Stimulated activated CD8-positive, alpha-beta memory T cell treated with anti-CD3 and anti-CD28 coated beads, Interleukin-4, amount 100 ng/mL, for 4 hours (primary cell): ENCODE measurements around the gene DHRS7.

ENCODE experiments used
- DNase-seq, 2 donors: peaks; one replicate each; pipeline ENCODE4 v3.0.0-alpha.2; 2020; ENCODE audit warnings: low read depth in 2 of 2, low spot score in 1 of 2

Gene DHRS7

GRCh38 chr14:60184905-60185555 lies 19.8 kb upstream of the DHRS7 start:
- no peak for DNase-seq

DNA sequence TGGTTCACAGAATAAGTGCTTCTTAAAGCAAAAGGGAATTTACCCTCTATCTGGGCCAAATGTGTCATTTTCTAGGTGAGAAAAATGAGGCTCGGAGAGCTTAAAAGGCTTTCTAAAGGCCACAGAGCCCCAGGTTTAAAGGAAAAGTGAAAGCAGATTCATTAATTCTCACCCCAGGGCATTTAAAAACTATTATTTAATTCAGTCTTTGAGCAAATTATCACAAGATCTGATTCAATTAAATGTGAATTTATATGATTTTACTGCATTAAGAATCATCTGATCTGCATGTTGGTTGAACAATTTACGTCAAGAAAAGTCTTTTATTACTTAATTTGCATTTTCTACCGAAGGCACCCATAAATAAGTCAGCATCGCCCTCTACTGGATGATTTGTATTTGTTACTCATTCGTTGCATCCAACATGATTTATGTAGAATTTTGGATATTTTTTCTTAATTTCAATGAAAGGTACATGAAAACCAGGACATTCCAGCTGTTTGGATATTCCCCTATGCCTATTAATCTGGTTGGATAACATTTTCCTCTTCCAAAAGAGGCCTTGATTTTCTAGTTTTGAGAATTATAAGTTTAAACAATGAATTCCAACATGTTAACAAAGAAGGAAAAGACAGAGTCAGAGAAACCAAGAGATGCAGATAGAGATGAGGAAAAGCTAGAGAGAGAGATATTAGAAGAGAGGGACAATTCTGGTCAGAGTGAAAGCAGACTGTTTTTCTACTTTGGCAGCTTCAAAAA lies 19.1 kb upstream of the DHRS7 start:
- DNase-seq, result no peak

- no peak for DNase-seq
Observed at GRCh38 chr14:60183741-60184140, 18.5 kb upstream of the DHRS7 start.

GRCh38 chr14:60183138-60183537 lies 17.9 kb upstream of the DHRS7 start:
- DNase-seq, result no peak

DNA sequence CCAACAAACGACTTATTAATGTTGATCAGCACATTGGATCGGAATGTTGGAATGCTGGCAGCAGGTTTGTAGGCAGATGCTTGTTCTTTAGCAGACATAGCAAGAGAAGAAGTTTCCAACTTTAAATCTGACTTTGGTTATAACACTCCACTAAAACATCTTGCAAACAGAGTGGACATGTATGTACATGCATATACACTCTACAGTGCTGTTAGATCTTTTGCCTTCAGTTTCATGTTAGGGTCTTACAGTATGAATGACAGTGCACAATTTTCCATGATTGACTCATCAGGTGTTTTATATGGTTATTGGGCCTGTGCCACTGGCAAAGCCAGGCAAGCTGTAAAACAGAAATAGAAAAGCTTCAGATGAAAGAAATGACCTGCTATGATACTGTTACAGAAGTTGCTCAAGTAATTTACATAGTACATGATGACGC lies 14.3 kb upstream of the DHRS7 start:
- DNase-seq, result no peak

DNA sequence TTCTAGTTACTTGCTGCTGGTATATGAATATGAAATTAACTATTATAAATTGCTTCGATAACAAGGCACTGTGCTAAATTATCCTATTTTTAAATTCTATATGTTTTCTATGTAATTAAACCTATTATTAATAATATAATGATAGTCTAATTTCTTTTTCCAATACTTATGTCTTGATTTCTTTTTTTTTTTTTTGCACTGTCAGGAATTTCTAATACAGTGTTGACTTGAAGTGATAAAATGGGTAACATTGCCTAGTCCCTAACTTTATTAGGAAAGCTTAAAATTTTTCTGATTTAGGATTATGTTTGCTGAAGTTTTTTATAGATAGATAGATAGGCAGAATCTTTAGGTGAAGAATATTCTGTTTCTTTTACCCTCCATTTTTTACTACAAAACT lies 13.6 kb upstream of the DHRS7 start:
- DNase-seq, result no peak

DNA sequence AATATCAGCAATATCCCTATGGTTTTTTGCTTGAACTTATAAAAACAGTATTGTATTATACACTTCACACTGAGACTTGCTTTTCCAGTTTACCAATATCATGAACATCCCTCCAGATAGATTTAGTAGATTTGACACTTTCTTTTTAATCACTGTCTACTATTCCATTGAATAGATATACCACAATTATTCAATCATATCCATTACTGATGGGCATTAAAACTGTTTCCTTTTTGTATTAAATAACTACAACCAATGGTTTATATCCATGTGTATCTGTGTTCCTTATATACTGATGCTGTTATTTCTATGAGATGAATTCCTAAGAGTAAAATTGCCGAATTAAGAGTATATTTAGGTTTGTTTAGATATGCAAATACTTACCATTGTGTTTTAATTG lies 13.0 kb upstream of the DHRS7 start:
- no peak for DNase-seq

DNA sequence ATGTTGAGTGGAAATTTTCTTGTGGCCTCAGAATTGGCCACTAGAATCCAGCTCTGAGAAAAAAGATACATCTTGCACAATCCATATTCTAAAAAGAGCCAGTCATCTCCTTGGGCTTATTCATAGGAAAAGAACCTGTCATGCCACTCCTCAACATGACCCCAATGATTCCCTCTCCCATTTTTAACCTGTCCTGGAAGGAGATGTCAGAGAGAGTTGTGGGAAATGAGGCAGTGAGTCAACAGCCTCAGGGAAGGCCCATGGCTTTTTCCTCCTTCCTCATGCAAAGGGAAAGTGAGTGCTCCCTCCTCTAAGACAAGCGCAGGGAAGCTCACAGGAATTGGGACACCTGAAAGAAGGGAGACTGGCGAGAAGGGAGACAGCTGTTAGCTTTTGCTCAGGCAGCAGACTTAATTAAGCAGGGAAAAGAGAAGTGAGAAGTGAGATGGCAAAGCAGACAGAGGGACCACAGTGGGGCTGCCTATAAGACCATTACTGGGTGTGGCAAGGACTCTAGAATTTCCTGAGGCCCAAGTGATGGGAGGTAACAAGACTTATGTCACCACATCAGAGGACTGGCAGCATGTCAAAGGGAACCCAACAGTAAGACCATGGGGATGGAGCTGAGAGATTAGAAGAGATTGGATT lies 10.2 kb upstream of the DHRS7 start:
- no peak for DNase-seq

DNA sequence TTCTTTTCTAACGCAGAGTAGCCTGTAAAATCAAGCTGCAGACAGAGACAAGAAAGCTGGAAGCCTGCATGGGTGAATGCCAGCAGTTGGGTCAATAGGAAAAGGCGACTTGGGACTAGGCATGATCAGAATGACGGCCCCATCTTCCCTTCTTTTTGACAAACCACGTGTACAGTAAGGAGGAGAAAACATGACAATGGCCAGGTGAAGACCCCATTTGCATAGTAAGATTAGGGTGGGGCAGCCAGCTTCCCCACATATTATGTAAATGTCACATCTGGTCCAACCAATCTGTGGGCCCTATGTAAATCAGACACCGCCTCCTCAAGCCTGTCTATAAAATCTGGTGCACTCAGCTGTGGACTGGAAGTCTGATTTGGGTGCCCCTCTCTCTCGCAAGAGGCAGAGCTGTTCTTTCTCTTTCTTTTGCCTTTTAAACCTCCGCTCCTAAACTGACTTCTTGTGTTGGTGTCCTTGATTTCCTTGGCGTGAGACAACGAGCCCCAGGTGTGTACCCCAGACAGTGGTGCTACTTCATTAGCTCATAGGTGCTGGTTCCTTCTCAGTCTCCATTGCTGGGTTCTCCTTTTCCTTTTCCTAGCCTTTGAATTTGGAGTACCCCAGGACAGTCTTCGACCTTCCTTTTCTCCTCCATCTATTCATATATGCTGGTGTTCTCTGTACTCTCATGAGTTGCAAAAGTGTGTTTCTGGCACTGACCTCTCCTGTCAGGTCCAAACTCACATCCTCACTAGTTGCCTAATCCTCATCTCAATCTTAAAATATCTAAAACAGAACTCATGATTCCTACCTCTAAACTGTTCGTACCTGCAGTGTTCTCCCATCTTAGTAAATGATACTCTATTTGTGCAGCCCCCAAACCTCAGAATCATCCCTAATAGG lies 9.4 kb upstream of the DHRS7 start:
- no peak for DNase-seq

- DNase-seq, result no peak
Observed at GRCh38 chr14:60171690-60172089, 6.5 kb upstream of the DHRS7 start.

DNA sequence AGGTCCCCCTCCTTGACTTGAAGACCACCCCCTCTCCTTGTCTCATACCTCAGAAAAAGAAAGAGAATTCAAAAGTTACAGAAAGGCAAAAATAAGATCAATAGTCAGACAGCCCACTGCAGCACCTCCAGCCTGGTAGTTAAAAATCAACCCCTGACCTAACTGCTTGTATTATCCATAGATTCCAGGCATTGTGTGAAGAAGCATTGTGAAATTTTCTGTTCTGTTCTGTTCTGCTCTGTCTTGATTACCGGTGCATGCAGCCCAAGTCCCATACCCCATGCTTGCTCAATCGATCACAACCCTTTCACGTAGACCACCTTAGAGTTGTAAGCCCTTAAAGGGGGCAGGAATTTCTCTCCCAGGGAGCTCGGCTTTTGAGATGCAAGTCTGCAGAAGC lies 5.8 kb upstream of the DHRS7 start:
- no peak for DNase-seq

GRCh38 chr14:60169722-60170121 lies 4.5 kb upstream of the DHRS7 start:
- no peak for DNase-seq

GRCh38 chr14:60166142-60166541 lies 944 bp upstream of the DHRS7 start:
- DNase-seq, result no peak

DNA sequence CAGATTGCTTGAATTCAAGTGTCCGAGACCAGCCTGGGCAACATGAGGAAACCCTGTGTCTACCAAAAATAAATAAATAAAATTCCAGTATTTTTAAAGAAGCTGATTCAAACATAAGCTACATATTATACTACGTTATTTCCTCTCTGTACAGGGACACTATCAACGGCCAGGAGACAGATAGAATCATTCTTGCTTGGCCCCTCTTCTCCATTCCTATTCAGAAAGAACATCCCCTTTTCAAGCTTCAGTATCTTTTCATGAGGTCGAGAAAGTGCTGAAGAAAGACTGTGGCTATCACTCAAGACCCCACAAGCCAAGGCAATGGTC lies 314 bp upstream of the DHRS7 start:
- no peak for DNase-seq

GRCh38 chr14:60164404-60164711 lies 840 bp downstream of the DHRS7 start:
- DNase-seq, result no peak

GRCh38 chr14:60163693-60164092 lies 1.5 kb downstream of the DHRS7 start:
- DNase-seq, result no peak

DNA sequence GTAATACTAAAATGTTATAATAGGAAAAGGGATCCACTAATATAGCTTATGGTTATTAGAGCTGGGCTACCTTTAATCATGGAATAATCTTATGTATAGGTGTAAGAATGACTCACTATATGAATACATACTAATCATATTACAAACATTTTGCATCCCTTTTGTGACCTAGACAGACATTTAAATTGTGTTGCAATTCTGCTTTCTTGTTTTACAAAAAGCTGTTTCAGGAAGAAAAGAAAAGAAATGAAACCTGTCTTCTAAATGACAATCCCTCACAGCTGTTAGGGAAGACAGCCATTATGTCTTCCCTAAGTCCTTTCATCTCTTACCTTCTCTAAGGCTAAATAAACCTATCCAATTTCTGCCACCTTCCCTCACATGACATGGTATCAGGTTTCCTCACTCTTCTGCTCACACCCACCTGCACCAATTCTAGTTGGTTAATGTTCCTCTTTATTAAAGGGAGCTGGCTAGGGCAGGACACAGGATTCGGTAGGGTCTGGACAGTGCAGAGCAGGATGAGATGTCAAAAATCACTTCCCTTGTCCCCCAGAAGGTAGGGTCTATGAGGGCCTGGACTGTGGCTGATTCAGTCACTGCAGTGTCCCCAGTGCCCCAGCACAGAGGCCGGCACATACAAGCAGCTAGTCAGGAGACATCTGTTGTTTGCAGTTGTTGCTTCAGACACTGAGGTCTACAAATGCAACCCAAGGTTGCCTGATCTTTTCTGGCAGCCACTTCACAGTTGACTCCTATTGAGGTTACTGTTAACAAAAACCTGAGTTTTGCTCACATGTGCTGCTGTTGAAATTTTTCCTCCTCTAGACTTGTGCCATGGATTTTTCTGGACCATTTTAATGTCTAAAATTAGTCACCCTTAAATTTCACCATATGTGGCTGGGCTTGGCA lies 3.7 kb downstream of the DHRS7 start:
- no peak for DNase-seq

DNA sequence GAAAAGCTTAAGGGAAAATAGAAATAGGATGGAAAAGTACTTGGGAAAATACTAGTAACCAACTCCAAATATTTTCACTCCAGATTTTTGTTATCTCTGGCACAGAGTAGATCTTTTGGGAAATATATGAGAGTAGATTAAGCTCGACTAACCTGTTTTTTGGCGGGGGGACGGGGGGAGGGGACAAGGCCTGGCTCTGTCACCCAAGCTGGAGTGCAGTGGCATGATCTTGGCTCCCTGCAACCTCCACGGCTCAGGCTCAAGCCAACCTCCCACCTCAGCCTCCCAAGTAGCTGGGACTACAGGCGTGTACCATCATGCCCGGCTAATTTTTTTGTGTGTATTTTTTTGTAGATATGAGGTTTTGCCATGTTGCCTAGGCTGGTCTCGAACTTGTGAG lies 4.8 kb downstream of the DHRS7 start:
- no peak for DNase-seq

DNA sequence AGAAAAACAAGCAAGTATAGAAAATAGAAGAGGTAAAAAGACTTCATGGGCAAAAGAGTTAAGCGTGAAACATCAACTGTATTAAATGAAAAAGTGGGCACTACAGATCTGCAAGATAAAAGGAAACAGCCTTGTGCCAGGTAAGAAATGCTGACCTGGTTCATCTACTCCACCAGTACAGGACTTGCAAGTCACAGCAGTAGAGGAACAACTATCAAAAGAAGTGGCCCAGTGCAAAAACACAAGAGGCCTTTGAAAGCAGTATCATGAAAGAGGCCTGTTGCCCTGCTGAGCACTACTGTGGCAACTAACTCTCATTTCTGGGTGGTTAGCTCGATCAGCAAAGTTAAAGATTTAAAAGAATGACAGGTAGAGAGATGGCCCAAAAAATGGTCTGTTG lies 10.5 kb downstream of the DHRS7 start:
- no peak for DNase-seq

GRCh38 chr14:60153991-60154390 lies 11.2 kb downstream of the DHRS7 start:
- DNase-seq, result no peak

DNA sequence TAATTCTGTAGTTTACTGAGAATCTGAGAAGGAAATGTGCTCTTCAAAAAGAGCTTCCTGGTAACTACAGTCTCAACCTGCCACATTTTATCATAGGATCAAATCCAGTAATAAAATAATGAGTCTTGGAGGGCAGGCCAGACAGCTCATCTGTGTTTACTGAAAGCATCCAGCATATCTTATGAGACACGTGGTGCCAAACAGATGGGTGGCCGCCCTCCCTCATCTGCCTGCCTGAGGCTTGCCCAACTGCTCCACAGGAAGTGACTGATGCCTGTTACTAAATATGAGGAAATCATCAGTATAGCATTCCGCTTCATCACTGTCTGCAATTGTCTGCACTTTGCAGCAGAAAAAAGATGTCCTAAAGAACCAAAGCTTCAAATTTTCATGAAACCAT lies 13.5 kb downstream of the DHRS7 start:
- DNase-seq, result peak; percentile 43 to 51
